Activated gamma-delta T cell treated with anti-CD3 and anti-CD28 coated beads, Interleukin-2, amount 50 U/mL, for 16 hours (primary cell): ENCODE data around the gene CCDC102A.
A peak's percentile ranks its signal among the peaks of the same experiment; 100 is the strongest.
"Not testable (repeated sequence)": the region's sequence is repeated elsewhere in the genome, so short reads cannot be mapped to it uniquely, and the experiment has no call there.

Experiments used
- DNase-seq: peaks from one replicate; pipeline ENCODE4 v3.0.0-alpha.2; 2020; ENCODE audit warnings: low read depth

CCDC102A gene

DNA sequence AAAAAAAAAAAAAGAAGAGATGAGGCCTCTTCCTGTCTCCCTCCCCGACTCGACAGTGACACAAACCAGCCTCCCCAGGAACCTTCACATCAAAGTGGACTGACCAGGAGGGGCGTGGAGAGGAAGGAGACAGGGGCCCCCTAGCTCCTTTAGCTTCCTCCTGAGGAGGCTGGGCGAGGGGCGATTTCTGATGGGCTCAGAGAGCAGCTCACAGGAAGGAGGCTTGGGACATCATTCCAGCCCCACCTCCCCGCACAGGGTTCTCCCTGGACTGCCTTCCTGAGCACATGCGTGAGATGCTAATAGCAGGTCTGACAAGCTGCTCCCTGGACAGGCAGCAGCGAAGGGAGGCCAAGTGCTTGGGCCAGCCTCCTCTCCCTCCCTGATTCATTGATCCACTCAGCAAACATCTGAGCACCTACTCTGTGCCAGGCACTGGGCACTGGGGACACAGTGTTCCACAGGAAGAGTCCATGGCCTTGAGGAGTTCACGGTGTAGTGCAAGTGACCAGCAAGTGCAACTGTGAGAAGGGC lies 35.7 kb downstream of the CCDC102A start:
- no peak for DNase-seq

DNA sequence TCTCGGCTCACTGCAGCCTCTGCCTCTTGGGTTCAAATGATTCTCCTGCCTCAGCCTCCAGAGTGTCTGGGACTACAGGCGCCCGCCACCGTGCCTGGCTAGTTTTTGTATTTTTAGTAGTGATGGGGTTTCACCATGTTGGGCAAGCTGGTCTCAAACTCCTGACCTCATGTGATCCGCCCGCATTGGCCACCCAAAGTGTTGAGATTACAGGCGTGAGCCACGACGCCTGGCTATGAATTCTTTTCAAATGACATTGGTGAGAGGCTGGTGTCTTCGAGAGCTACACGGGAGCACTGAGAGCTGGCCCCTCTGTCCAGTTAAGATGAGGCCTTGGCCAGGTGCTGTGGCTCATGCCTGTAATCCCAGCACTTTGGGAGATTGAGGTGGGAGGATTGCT lies 36.4 kb downstream of the CCDC102A start:
- DNase-seq, result not testable (repeated sequence)

DNA sequence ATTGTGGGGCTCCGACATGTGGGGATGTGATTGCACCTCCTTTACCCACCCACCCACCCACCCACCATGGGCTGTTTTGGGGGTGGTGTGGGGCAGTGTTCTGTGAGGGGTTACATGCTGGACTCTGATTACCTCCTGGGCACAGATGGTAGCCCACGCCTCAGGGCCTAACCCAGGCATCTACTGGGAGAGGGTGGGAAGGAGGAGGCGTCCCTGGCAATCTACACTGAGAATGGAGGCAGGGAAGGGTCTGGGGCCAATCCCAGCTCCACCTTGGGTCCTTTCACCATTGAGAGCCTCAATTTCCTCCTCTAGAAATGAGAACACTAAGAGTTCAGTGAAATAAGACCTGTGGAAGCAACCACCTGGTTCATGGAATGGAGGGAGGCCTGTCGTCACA lies 38.3 kb downstream of the CCDC102A start:
- DNase-seq, result no peak

DNA sequence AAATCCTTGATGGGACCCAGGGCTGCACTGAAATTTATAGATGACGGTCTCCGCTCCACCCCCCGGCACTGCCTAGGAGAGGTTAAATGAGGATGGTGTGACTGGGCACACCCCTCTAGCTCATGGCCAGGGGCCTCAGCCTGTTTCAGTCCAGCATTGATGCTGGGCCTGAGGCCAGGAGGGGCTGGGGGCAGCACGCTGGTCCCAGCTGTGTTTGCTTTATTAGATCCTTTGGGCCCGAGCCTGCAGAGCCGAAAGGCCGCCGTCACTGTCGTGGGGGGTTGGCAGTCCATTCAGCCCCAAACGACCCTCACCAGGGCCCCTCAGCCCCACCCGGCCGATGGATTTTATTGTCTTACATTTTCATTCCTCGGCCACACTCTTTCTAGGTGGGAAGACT lies 39.2 kb downstream of the CCDC102A start:
- no peak for DNase-seq

DNA sequence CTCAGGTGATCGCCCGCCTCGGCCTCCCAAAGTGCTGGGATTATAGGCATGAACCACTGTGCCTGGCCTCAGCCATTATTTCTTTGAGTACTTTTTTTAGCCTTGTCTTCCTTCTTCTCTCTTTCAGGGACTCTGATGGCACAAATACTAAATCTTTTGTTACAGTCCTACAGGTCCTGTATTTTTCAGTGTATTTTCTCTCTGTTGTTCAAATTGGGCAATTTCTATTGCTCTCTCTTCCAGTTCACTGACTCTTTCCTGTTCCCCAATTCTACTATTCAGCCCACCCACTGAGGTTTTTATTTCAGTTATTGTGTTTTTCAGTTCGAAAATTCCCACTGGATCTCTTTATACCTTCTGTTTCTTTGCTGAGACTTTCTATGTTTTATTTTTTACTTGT lies 42.6 kb downstream of the CCDC102A start:
- DNase-seq, result no peak

DNA sequence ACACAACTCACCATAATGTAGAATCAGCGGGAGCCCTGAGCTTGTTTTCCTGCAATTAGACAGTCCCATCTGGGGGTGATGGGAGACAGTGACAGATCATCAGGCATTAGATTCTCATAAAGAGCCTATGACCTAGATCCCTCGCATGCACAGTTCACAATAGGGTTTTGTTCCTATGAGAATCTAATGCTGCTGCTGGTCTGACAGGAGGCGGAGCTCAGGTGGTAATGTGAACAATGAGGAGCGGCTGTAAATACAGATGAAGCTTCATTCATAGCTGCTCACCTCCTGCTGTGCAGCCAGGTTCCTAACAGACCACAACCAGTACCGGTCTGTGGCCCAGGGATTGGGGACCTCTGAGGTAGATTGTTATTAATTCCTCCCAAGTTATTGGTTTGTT lies 47.1 kb downstream of the CCDC102A start:
- DNase-seq, result no peak

DNA sequence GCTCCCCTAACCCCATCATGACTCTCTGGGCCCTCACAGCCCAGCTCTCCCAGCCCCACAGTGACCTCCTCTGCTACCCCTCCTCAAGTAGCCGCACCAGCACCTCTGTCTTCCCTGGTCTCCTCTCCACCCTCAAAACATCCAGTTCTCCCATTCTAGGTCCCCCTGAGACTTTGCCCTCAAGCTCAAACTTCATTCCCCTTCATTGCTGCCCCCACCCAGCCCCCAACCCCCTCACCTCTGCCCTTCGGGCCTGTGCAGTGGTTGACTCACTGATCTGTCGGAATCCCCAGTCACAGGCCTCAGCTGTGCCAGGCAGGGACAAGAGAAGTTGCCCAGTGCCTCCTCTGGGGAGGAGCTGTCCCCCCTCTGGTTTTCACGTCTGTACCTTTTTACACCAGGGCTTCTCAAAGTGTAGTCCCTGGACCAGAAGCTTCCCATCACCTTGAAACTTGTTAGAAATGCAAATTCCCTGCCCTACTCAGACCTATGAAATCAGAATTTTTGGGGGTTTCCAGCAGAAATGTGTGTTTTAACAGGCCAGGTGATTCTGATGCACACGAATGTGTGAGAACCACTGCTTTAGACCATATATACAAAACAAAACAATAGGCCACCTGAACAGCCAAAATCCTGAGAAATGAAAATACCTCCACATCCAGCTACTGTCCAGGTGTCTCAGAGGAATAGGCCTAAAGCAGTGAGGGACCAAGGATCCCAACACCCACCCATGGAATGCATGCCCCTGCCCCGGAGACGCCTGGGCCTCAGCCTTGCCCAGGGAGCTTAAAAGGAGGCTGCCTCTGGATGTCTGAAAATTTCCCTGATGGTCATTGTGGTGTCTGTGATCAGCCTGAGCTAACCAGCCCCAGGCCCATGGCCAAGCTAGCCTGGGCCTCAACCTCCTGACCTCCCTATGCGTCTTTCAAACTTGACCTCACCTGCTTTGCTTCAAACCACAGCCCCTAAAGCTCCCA lies 49.2 kb downstream of the CCDC102A start:
- DNase-seq, result no peak

DNA sequence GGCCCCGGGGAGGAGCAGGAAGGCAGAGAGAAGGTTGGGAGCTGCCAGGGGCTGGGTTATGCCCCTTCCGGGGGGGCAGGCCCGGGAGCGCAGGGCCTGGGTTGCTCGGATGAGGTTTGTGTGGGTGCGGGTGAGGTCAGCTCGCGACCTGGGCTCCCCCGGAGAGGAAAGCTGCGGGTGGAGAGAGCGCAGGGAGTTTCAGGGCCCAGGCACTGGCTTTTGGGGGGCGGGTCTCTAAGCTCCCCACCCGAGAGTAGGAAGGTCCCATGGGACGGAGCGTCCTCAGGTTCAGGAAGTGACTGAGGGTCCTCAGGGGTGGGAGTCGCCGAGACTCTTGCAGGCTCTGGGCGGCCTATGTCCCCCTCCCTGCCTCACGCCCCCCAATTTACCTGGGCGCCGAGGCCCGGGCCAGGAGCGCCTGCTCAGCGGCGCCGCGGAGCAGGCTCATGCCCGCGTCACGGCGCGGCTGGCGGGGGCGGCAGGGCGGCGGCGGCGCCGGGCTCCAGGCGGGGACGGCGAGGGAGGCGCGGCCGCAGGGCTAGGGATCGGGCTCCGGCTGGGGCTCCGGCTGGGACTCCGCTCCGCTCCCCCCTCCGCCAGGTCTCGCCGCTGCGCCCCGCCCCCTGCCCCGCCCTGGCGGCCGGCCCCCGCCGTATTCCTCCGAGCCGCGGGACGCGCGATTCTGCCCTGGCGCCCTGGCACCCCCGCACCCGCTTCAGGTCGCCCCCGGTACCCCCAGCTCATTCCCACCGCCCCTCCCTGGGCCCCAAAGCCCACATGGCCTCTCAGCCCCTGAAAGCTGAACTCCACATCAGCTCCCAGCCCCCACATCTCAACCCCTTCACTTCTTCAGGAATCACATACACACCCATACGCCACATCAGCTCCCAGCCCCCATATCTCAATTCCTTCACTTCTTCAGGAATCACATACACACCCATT lies 50.2 kb downstream of the CCDC102A start, which contains the start of gene DOK4:
TSS of gene DOK4 (minus strand) at position 578 of the 942 bp plus-strand sequence. CDS start 6,986 bp downstream, outside the sequence.
- DNase-seq, result peak; percentile 65

DNA sequence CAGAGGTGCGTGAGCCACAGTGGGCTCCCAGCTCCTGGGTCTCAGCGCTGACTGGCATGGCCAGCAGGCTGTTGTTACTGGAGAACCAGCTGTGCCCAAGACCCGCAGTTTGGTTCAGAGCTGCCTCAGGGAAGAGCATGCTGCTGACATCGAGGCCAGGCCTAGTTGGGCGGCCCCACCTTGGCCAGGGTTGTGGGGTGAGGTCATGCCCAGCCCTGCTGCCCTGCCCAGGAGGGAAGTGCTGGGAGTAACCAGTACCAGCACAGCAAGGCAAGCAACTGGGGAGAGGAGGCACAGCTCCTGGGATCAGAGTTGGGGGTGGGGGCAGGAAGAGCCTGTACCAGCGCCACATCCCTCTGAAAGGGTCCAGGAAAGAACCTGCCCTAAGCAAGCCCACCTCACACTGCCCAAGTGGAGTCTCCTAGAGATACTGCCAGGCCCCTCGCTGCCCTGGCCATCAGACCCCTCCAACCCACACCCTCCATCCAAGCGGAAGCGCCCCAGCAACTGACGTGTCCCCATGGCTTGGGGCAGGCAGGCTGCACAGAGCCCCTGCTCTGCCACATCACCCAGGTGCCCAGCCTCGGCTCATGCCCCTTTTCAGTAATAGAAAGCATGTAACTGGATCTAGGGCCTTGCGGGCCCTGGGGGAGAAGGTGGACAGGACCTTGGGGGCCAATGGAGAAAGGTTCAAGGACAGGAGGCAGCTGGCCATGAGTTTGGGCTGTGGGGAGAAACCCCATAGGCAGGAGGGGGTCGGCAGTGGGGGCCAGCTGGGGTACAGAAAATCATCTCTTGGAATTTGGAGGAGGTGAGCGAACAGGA lies 51.1 kb downstream of the CCDC102A start:
- no peak for DNase-seq

DNA sequence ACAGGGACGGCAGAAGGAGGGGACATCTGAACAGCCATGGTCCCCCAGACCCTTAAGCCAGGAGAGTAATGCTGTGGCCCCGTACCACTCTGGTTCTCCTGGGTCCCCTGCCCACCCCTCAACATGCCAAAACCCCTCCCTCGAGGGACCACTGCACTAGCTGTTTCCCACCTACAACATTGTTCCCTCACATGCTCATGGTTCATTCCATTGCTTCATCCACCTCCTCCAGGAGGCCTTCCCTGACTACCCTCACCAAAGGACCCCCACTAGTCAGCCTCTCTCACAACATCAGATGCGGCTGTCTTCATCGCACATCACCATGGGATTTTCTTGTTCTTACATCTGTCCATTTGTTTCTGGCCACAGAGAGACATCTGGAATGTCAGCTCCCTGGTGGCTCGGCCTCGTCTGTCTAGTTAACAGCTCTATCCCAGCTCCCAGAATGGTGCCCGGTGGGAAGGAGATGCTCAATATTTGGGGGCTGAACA lies 51.8 kb downstream of the CCDC102A start:
- DNase-seq, result no peak

DNA sequence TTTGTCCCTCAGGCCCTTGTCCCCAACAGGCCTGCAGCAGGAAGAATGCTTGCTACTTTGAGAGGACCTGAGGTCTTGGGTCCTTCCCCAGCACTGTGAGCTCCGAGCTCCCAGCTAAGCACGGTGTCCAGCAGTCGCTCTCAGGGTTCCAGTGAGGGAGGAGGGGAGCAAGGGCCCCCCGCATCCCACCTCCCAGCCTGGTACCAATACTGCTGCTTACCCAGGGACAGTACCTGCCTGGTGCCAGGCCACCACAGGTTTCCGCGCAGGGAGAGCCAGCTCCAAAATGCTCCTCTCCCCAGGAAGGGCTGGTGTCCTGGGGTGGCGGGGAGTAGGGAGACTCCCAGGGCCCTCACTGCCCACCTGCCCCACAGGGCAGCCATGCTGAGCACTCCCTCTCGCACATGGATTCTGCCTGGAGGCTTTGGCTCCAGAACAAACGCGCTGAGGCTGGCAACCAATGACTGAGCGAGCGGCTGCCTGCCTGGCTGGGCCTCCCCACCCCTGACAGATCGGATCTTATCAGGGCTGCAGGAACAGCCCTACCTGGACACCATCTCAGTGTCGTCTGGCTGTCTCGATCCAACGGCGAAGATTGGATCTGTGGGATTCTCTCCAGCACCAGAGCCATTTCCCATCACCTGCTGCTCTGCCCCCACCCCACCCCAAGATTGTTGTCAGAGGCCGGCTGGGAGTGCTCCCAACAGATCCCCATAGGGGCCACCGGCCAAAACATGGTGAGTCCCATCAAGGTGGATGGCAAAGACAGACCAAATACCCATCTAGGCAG lies 52.5 kb downstream of the CCDC102A start:
- DNase-seq, result no peak

DNA sequence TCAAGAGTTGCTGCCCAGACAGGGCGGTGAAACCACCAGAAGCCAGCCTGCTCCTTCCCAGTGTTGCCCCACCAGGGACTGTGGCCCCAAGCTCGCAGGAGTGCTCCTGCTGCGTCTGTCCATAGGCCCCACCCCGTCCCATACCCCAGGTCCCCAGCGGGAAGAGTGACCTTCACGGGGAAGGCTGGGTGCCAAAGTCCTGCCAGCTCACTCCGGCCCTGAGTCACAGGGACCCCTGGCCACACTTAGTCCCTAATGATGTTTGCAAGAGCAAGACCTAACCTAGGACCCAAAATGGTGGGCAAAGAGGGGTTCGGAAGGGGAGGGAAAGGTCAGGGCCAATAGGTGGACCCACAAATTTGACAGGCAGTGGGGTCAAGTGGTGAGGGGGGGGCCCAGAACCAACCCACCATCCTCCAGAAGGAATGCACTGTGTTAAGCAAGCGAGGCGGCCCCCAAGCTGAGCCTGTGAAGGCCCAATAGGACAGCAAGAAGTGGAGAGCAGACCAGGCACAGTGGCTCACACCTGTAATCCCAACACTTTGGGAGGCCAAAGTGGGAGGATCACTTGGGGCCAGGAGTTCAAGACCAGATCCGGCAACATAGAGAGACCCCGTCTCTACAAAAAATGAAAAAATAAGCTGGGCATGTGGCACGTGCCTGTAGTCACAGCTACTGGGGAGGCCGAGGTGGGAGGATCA lies 53.4 kb downstream of the CCDC102A start:
- DNase-seq, result no peak

DNA sequence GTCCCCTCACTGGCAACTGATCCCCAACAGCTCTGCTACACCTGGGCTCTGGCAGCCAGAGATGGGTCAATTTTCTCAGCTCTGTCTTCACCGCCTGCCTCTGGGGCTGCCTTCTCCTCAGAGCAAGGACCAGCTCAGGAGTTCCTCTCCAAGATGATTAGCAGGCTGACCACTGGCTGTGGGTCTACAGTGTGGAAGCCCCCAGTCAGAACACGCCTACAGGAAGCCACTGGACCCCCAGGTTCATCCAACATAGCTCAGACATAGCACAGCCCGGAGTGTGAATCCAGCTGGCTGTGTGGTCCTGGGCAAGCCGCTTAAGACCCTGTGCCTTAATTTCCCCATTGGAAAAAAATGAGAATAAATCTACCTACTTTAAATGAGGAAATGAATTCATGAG lies 55.0 kb downstream of the CCDC102A start:
- DNase-seq, result no peak

DNA sequence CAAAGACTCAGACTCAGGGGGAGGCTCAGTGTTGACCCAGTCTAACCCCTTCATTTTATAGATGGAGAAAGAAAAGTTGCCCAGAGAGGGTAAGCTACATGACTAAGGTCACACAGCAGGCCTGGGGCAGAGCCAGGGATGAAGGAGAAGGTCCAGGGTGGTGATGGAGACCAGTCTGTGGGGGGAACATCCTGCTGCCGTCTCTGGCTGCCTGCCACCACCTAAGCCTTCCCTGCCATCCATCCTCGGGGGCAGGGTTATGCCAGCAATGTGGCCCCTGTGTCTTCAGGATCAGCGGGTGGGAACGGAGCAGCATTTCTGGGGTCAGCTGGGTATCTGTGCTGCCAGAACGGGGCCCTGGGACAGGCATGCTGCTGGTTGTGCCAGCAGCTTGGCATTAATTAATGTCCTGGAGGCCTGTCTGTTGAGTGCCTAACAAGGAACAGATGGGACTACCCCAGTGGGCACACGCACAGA lies 55.6 kb downstream of the CCDC102A start:
- no peak for DNase-seq

DNA sequence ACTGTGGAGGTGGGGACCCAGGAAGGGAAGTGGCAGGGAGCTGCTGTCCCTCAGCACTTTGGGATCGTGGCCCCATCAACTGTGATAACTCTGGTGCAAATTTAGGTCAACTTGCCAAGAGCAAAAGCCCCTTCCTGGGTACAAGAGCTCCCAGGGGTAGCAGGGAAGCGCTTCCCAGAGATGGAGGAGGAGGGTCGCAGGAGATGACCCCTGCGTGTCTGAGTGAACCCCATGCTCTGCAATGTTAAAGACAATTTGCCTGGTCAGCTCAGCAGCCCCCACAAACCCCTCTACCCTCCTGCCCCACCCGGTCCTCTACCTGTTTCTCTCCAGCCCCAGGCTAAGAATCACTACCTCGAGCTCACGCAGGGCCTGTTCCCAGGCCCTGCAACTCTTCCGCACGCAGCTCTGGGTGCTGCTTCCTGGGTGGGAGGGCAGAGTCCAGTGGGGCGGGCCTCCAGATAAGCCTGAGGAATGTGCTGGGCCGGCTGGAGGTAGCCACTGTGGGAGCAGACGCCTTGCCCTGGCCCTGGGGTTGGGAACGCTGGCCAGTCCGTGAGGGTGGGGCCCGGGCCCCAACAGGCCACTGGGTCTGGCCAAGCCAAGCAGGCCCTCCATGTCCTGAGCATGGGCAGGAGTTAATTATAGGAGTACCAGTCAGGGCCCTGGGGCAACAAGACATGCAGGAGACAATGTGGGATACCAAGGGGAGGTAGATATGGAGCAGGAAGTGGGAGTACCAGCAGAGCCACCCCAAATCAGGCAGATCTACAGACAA lies 56.2 kb downstream of the CCDC102A start:
- no peak for DNase-seq

DNA sequence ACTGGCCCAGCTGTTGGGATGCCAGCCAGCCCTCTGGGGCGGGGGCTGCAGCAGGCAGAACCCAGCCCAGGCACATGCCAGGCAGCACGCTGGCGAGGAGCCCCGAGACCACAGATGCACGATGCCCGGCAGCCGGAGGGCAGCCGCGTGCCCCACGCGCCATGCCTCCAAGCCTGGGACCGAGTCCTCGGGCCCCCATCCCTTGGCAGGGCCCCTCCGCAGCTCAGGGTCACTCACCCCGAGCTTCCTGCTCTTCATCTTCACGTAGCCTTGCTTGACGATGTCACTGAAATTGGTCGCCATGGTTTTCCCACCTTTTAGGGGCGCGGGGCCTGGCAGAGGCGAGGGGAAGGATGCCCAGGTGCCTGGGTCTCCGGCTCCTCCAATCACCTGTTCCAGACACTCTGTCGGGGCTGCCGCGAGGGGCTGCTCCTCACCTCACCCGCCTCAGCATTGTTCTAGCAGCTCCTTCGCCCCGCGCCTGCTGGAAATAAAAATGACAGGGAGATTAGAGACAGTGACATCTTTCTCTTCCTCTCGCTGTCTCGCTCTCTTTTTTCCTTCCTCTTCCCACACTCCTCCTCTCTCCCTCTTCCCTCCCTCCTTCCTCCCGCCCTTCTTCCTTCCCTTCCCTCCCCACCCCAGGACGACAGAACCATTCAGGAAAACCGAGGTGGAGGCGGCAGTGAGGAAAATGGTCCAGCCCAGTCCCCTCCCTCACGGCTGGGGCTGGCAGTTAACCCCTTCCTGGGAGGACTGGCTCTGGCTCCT lies 57.0 kb downstream of the CCDC102A start:
- DNase-seq, result no peak

DNA sequence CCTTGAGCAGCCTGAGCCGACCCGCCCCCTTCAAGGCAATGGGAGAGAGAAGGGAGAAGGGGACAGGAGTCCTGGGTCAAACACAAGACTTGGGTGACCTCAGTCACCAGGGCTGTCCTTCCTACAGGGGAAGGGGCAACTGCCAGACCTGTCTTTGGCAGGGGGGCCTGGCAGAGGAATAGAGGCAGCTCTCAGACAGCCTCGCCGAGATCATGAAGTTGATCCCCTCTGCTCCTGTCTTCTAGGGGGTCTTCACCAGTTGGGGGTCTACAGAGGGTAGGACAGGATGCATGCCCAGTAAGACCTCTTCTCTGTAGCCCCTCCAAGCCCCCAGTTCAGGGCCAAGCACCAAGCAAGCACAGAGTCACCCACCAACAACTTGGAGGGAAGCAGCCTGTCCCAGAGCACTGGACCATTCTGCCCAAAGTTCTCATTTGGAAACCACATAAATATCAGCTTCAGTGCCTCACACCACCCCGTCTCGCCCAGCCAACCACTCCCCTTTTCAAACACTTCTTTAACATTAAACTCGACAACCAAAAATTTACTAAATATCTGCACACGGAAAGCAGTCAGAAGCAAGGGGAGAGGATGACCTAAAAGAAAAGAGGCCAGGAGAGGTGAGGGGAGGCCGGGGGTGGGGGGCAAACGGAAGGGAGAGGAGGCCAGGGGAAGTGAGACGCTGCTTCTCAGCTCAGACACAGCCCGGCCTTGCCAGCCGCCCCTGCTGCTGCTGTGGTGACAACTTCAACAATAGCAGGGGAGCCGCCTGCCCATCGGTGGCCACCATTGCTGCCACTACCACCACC lies 57.8 kb downstream of the CCDC102A start:
- DNase-seq, result no peak
